NCI-H2196 treated with DMSO at 0.1 percent for 48 hours (cell line): Measurements from ENCODE around the gene HOXC11.

Source experiments
- DNase-seq: peaks from one replicate; lab custom pipeline; 2025; ENCODE audit not compliant: unreplicated experiment; lab: John Stamatoyannopoulos, UW

Gene HOXC11

GRCh38 chr12:53984901-53985691, 12.2 kb downstream of the HOXC11 start, which contains the start of gene HOXC10:
Gene HOXC10, plus strand, starts transcription at chr12:53985146. Its CDS starts 114 bp downstream, at chr12:53985260.
- peak; percentile 89 for DNase-seq

- no peak for DNase-seq
Measured at GRCh38 chr12:53985692-53985993, 12.7 kb downstream of the HOXC11 start.

GRCh38 chr12:53985994-53986685, 13.2 kb downstream of the HOXC11 start:
- DNase-seq: no peak

GRCh38 chr12:53986686-53987483, 14.0 kb downstream of the HOXC11 start:
- DNase-seq: no peak

- no peak for DNase-seq
Measured at GRCh38 chr12:53987787-53988230, 14.9 kb downstream of the HOXC11 start.

GRCh38 chr12:53988541-53989226, 15.8 kb downstream of the HOXC11 start:
- no peak for DNase-seq

GRCh38 chr12:53989227-53990113, 16.5 kb downstream of the HOXC11 start:
- no peak for DNase-seq

GRCh38 chr12:53990311-53991076, 17.6 kb downstream of the HOXC11 start:
- no peak for DNase-seq

GRCh38 chr12:53991077-53991460, 18.1 kb downstream of the HOXC11 start:
- DNase-seq: no peak

GRCh38 chr12:53992377-53992889, 19.5 kb downstream of the HOXC11 start:
- DNase-seq: no peak

GRCh38 chr12:53993162-53994008, 20.5 kb downstream of the HOXC11 start:
- DNase-seq: no peak

GRCh38 chr12:53994009-53994263, 21.0 kb downstream of the HOXC11 start:
- no peak for DNase-seq

GRCh38 chr12:53994264-53995001, 21.5 kb downstream of the HOXC11 start:
- DNase-seq: no peak

- DNase-seq: no peak
Measured at GRCh38 chr12:53995002-53995377, 22.1 kb downstream of the HOXC11 start.

- peak; percentile 47 for DNase-seq
Measured at GRCh38 chr12:53995378-53996239, 22.7 kb downstream of the HOXC11 start.

- no peak for DNase-seq
Measured at GRCh38 chr12:53996240-53997203, 23.6 kb downstream of the HOXC11 start.
